ENCODE data around the gene TARS2.

- TF ChIP-seq CTCF (IDR thresholded peaks at IDR 0.05): no peak
- no peak for TF ChIP-seq RXRA (IDR thresholded peaks at IDR 0.05; ENCODE audit: borderline replicate concordance, low read depth)
Measured at GRCh38 chr1:150479927-150480352, 7.3 kb upstream of the TARS2 start.
